Left lung (tissue), 10 donors: ENCODE results near the gene CCNL2. TPM values are rescaled to one million over a fixed set of nuclear protein-coding genes. Genes with fewer than 3 reads are reported as not detected.
"Not testable (repeated sequence)": the region's sequence is repeated elsewhere in the genome, so short reads cannot be mapped to it uniquely, and the experiment has no call there.

ENCODE experiments used
- ATAC-seq: fragments of 200-7000 bp; cut with Tn5 transposase; one replicate; pipeline ENCODE4 v1.9.1; 2020; ENCODE audit warnings: moderate library complexity
- DNase-seq, 4 donors: peaks; one replicate each; pipeline ENCODE4 v3.0.0-alpha.2; 2013 to 2020
- H3K27ac ChIP-seq, 2 donors: fragments of 200-600 bp; sonication (generic) in 1 of 2; one replicate each; pipeline versions ENCODE4 v1.5.0 to v1.8.0; 2020 to 2021
- H3K27me3 ChIP-seq, 2 donors: fragments of 200-600 bp; sonication (generic) in 1 of 2; one replicate each; pipeline versions ENCODE4 v1.5.0 to v1.8.0; 2020 to 2021
- H3K36me3 ChIP-seq, 2 donors: fragments of 200-600 bp; sonication (generic) in 1 of 2; one replicate each; pipeline versions ENCODE4 v1.5.0 to v1.8.0; 2020 to 2021
- H3K4me1 ChIP-seq, 2 donors: fragments of 200-600 bp; one replicate each; pipeline ENCODE4 v1.8.0; 2021
- H3K4me3 ChIP-seq, 2 donors: fragments of 200-600 bp; sonication (generic) in 1 of 2; one replicate each; pipeline versions ENCODE4 v1.5.0 to v1.8.0; 2020 to 2021; ENCODE audit warnings: mild to moderate bottlenecking in 1 of 2
- H3K9me3 ChIP-seq, 2 donors: fragments of 200-600 bp; sonication (generic) in 1 of 2; one replicate each; pipeline versions ENCODE4 v1.5.0 to v1.8.0; 2020 to 2021
- intact Hi-C, 2 donors: fragments of 100-400 bp; cut with DNase I; formaldehyde crosslinking; loops; one replicate each; pipeline versions ENCODE4 v1.11.2 to v1.14.2; 2022
- polyA plus RNA-seq, 6 donors: library from polyadenylated mRNA; unstranded; fragments of 120-200 nt; gene quantifications; one replicate each; pipeline ENCODE4 v1.2.1, GENCODE V29; 2013; ENCODE audit not compliant: insufficient read length in 6 of 6
- total RNA-seq, 2 donors: library from RNA; stranded (reverse); fragmentation: NEBNext Ultra II Directional; extraction: Animal tissue kit (Norgen Biotek cat#: 25700); gene quantifications; one replicate each; pipeline ENCODE4 v1.2.1, GENCODE V29; 2021
- TF ChIP-seq, protein P1 (sequence below), 2 donors: fragments of 200-600 bp; sonication (generic) in 1 of 2; IDR thresholded peaks; one replicate each; pipeline versions ENCODE4 v1.5.0 to v1.8.0; 2021; ENCODE audit warnings: antibody characterized with exemption in 2 of 2
- donor health status: DM: no; HTN: yes; CAD: no.
- donor health status: DM: no; HTN: no; CAD: no.

The CCNL2 gene
- total and polyA plus RNA-seq, 8 donors, result 142 to 405 (median 310) TPM

DNA sequence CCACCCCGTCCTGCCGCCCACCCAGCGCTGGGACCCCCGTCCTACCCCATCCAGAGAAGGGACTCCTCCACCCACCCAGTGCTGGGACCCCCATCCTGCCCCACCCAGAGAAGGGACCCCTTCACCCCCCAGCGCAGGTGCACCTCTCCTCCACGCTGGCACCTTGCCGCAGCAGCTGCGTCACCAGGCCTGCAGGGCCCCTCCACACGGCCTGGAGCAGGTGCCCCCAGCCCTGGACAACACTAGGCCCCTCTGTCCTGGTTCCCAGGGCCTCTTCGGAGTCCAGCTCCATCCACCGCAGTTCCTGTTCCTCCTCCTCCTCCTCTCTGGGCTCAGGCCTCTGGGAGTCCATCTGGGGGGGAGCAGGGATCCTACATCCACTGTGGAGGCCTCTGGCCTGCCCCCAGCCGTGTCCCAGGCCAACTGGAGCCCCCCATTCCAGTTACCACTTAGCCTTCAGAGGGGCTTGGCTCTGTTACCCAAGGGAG, 21.6 kb upstream of the CCNL2 start:
- intact Hi-C loops, result no loop called here
- DNase-seq (no peak), ATAC-seq (peak; percentile 44)
- Histone ChIP-seq H3K4me1 (peaks cover 0 to 18% of the 10 kb centered on the region in 2 donors), H3K27ac (peak overlapping the region; percentile 69 to 77), H3K36me3 (no peaks in the 10 kb centered on the region), H3K27me3 (peaks cover 0 to 27% of the 10 kb centered on the region in 2 donors), H3K9me3 (no peaks in the 10 kb centered on the region), H3K4me3 (peak overlapping the region; percentile 27 to 41)
- TF ChIP-seq, protein P1, sequence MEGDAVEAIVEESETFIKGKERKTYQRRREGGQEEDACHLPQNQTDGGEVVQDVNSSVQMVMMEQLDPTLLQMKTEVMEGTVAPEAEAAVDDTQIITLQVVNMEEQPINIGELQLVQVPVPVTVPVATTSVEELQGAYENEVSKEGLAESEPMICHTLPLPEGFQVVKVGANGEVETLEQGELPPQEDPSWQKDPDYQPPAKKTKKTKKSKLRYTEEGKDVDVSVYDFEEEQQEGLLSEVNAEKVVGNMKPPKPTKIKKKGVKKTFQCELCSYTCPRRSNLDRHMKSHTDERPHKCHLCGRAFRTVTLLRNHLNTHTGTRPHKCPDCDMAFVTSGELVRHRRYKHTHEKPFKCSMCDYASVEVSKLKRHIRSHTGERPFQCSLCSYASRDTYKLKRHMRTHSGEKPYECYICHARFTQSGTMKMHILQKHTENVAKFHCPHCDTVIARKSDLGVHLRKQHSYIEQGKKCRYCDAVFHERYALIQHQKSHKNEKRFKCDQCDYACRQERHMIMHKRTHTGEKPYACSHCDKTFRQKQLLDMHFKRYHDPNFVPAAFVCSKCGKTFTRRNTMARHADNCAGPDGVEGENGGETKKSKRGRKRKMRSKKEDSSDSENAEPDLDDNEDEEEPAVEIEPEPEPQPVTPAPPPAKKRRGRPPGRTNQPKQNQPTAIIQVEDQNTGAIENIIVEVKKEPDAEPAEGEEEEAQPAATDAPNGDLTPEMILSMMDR (IDR thresholded peaks at IDR 0.05), result no peak

GRCh38 chr1:1419813-1420653, 20.9 kb upstream of the CCNL2 start:
- Histone ChIP-seq H3K36me3 (no peaks in the 10 kb centered on the region), H3K27ac (peak overlapping the region; percentile 69 to 77), H3K4me3 (peak overlapping the region; percentile 29 to 41), H3K4me1 (peaks cover 0 to 18% of the 10 kb centered on the region in 2 donors), H3K9me3 (no peaks in the 10 kb centered on the region), H3K27me3 (peaks cover 0 to 23% of the 10 kb centered on the region in 2 donors)
- DNase-seq (peak in 1 of 4 donors; percentile 82), ATAC-seq (peak; percentile 58)
- intact Hi-C loops, result no loop called here
- TF ChIP-seq, protein P1 (IDR thresholded peaks at IDR 0.05), result no peak

- TF ChIP-seq, protein P1 (IDR thresholded peaks at IDR 0.05), result no peak
- Histone ChIP-seq H3K9me3 (no peaks in the 10 kb centered on the region), H3K27me3 (peaks cover 0 to 23% of the 10 kb centered on the region in 2 donors), H3K27ac (peak overlapping the region; percentile 47 to 57), H3K4me1 (peaks cover 0 to 18% of the 10 kb centered on the region in 2 donors), H3K36me3 (no peaks in the 10 kb centered on the region), H3K4me3 (peak overlapping the region; percentile 29 to 34)
- DNase-seq (peak in 1 of 4 donors; percentile 76), ATAC-seq (peak; percentile 37)
- intact Hi-C loops, result no loop called here
Measured at GRCh38 chr1:1419363-1419812, 20.3 kb upstream of the CCNL2 start.

DNA sequence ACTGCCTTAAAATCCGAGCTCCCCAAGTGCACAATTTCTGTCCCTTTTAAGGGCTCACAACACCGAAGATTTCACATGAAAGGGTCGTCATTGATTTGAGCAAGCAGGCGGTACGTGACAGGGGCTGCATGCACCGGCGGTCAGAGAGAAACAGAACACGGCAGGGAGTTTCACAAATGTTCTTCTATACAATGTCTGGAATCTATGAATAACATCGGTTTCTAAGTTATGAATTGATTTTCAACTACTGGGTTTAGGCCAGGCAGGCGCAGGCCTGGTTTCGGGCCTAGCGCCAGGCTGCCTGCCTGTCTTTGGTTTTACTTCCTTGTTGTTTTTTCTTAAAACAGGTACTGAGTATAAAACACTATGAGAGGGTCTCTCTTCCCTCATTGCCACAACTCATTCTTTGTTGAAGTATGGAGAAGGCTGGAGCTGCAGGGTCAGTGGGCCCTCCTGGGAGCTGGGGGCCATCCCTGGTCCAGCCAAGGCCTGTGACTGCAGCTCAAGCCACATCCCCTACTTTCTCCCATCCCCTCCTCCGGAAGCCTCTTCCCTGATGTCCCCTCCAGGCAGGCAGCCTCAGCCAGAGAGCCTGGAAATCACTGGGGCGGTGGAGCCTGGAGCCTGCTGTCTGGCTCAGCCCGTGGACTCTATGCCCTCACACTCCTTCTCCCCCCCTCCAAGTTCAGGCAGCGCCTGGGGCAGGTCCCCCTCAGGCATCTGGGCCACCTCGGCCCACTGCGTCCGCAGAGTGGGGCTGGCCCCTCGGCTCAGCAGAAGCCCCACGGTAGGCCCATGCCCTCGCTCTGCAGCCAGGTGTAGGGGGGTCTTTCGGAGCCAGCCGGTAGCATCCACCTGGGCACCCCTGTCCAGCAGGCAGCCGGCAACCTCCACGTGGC, 19.6 kb upstream of the CCNL2 start:
- Histone ChIP-seq H3K9me3 (no peaks in the 10 kb centered on the region), H3K27ac (no peak overlapping the region), H3K4me3 (peak overlapping the region in 1 of 2 donors; percentile 34), H3K27me3 (peaks cover 0 to 23% of the 10 kb centered on the region in 2 donors), H3K36me3 (no peaks in the 10 kb centered on the region), H3K4me1 (peaks cover 0 to 18% of the 10 kb centered on the region in 2 donors)
- ATAC-seq (no peak), DNase-seq (peak in 1 of 4 donors; percentile 64)
- TF ChIP-seq, protein P1 (IDR thresholded peaks at IDR 0.05), result no peak
- intact Hi-C loops, result no loop called here

GRCh38 chr1:1417825-1418463, 18.8 kb upstream of the CCNL2 start:
- ATAC-seq, H3K9me3 ChIP-seq, intact Hi-C loops, H3K36me3 ChIP-seq, H3K4me3 ChIP-seq, H3K27ac ChIP-seq: not testable (repeated sequence)
- H3K4me1 ChIP-seq, result peaks cover 0 to 18% of the 10 kb centered on the region in 2 donors
- H3K27me3 ChIP-seq, result peaks cover 0 to 23% of the 10 kb centered on the region in 2 donors
- DNase-seq, result peak in 1 of 4 donors; percentile 67

DNA sequence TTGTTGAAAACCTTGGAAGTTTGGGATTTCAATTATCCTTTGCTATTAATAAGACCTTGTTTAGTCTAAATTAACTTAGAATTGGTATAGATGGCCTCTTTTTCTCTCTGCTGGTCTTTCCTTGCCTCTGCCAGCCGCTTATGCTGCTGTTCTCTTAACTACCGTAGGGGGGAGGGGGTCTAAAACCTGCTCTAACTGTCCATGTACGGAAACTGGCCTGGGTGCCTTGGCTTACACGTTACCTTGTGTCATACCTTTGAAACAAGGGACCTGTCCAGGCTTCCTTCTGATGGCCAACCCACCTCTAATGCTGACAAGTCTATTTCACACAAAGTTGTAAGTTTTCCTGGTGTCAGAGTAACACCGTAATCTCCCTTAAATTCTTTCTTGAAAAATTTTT, 18.3 kb upstream of the CCNL2 start:
- intact Hi-C loops, H3K4me3 ChIP-seq, ATAC-seq, H3K36me3 ChIP-seq, H3K27ac ChIP-seq, H3K9me3 ChIP-seq, DNase-seq: not testable (repeated sequence)
- Histone ChIP-seq H3K27me3 (peaks cover 0 to 23% of the 10 kb centered on the region in 2 donors), H3K4me1 (peaks cover 0 to 18% of the 10 kb centered on the region in 2 donors)
